Activated naive CD8-positive, alpha-beta T cell treated with anti-CD3 and anti-CD28 coated beads for 36 hours (primary cell): ENCODE measurements around the gene GET4. TPM values are rescaled to one million over a fixed set of nuclear protein-coding genes. Genes with fewer than 3 reads are reported as not detected.
"Not testable (repeated sequence)": the region's sequence is repeated elsewhere in the genome, so short reads cannot be mapped to it uniquely, and the experiment has no call there.

Experiments used
- DNase-seq: peaks from one replicate; pipeline ENCODE4 v3.0.0; 2021
- H3K27ac Mint-ChIP-seq: one replicate; pipeline ENCODE4 v1.8.0; 2022; ENCODE audit warnings: mild to moderate bottlenecking, moderate library complexity, mixed read lengths
- H3K27me3 Mint-ChIP-seq: one replicate; pipeline ENCODE4 v1.8.0; 2022; ENCODE audit warnings: mild to moderate bottlenecking, mixed read lengths
- H3K36me3 Mint-ChIP-seq: one replicate; pipeline ENCODE4 v1.8.0; 2021; ENCODE audit warnings: mild to moderate bottlenecking, mixed read lengths
- H3K4me1 Mint-ChIP-seq: one replicate; pipeline ENCODE4 v1.8.0; 2021; ENCODE audit warnings: mixed read lengths
- H3K4me3 Mint-ChIP-seq: one replicate; pipeline ENCODE4 v1.8.0; 2022; ENCODE audit warnings: mild to moderate bottlenecking, moderate library complexity, mixed read lengths
- H3K9me3 Mint-ChIP-seq: one replicate; pipeline ENCODE4 v1.8.0; 2022; ENCODE audit warnings: mixed read lengths
- total RNA-seq, 2 experiments: library from RNA; stranded (reverse); gene quantifications; one replicate each; pipeline ENCODE4 v1.2.3, GENCODE V29; 2021

GET4 gene
- total RNA-seq, 2 experiments from 2014 or later, result 35.2 to 39.6 TPM

- no peak for DNase-seq
- Mint-ChIP-seq H3K9me3 (no peaks in the 10 kb centered on the region), H3K27ac (no peak overlapping the region), H3K4me1 (peaks cover 17% of the 10 kb centered on the region), H3K36me3 (peaks cover 21% of the 10 kb centered on the region), H3K4me3 (no peak overlapping the region), H3K27me3 (no peaks in the 10 kb centered on the region)
Measured at GRCh38 chr7:916291-916941, 40.1 kb downstream of the GET4 start.

- H3K4me1 Mint-ChIP-seq, result peaks cover 24% of the 10 kb centered on the region
- DNase-seq, result no peak
- H3K4me3 Mint-ChIP-seq, result no peak overlapping the region
- H3K36me3 Mint-ChIP-seq, result peaks cover 22% of the 10 kb centered on the region
- no peak overlapping the region for H3K27ac Mint-ChIP-seq
- H3K9me3 Mint-ChIP-seq, result no peaks in the 10 kb centered on the region
- H3K27me3 Mint-ChIP-seq, result no peaks in the 10 kb centered on the region
Measured at GRCh38 chr7:917255-918117, 41.1 kb downstream of the GET4 start.

GRCh38 chr7:918118-918425 is 41.7 kb downstream of the GET4 start:
- peaks cover 23% of the 10 kb centered on the region for H3K36me3 Mint-ChIP-seq
- H3K27me3 Mint-ChIP-seq, result no peaks in the 10 kb centered on the region
- DNase-seq, result no peak
- no peak overlapping the region for H3K27ac Mint-ChIP-seq
- H3K4me1 Mint-ChIP-seq, result peaks cover 28% of the 10 kb centered on the region
- no peaks in the 10 kb centered on the region for H3K9me3 Mint-ChIP-seq
- H3K4me3 Mint-ChIP-seq, result no peak overlapping the region

GRCh38 chr7:918441-919113 is 42.2 kb downstream of the GET4 start:
- Mint-ChIP-seq H3K4me3 (no peak overlapping the region), H3K36me3 (peaks cover 21% of the 10 kb centered on the region), H3K9me3 (no peaks in the 10 kb centered on the region), H3K4me1 (peaks cover 28% of the 10 kb centered on the region), H3K27me3 (no peaks in the 10 kb centered on the region), H3K27ac (no peak overlapping the region)
- DNase-seq, result no peak

GRCh38 chr7:919114-919442 is 42.7 kb downstream of the GET4 start:
- H3K9me3 Mint-ChIP-seq, result no peaks in the 10 kb centered on the region
- H3K4me1 Mint-ChIP-seq, result peaks cover 28% of the 10 kb centered on the region
- no peak overlapping the region for H3K27ac Mint-ChIP-seq
- peaks cover 21% of the 10 kb centered on the region for H3K36me3 Mint-ChIP-seq
- H3K4me3 Mint-ChIP-seq, result no peak overlapping the region
- H3K27me3 Mint-ChIP-seq, result no peaks in the 10 kb centered on the region
- DNase-seq, result no peak

GRCh38 chr7:919924-920341 is 43.6 kb downstream of the GET4 start:
- H3K9me3 Mint-ChIP-seq, result no peaks in the 10 kb centered on the region
- no peak overlapping the region for H3K4me3 Mint-ChIP-seq
- no peak overlapping the region for H3K27ac Mint-ChIP-seq
- no peak for DNase-seq
- peaks cover 33% of the 10 kb centered on the region for H3K4me1 Mint-ChIP-seq
- no peaks in the 10 kb centered on the region for H3K27me3 Mint-ChIP-seq
- peaks cover 23% of the 10 kb centered on the region for H3K36me3 Mint-ChIP-seq

GRCh38 chr7:920351-921070 is 44.2 kb downstream of the GET4 start:
- H3K4me1 Mint-ChIP-seq, result peaks cover 34% of the 10 kb centered on the region
- H3K27ac Mint-ChIP-seq, result peak overlapping the region; percentile 98
- H3K36me3 Mint-ChIP-seq, result peaks cover 24% of the 10 kb centered on the region
- peak overlapping the region; percentile 48 for H3K4me3 Mint-ChIP-seq
- H3K27me3 Mint-ChIP-seq, result no peaks in the 10 kb centered on the region
- no peak for DNase-seq
- no peaks in the 10 kb centered on the region for H3K9me3 Mint-ChIP-seq

- Mint-ChIP-seq H3K27ac (peak overlapping the region; percentile 98), H3K4me1 (peaks cover 38% of the 10 kb centered on the region), H3K4me3 (peak overlapping the region; percentile 48), H3K9me3 (no peaks in the 10 kb centered on the region), H3K36me3 (peaks cover 24% of the 10 kb centered on the region), H3K27me3 (no peaks in the 10 kb centered on the region)
- DNase-seq, result no peak
Measured at GRCh38 chr7:921071-921461, 44.7 kb downstream of the GET4 start.

- Mint-ChIP-seq H3K27ac (peak overlapping the region; percentile 98), H3K4me3 (peak overlapping the region; percentile 83), H3K4me1 (peaks cover 37% of the 10 kb centered on the region), H3K36me3 (peaks cover 24% of the 10 kb centered on the region), H3K9me3 (no peaks in the 10 kb centered on the region), H3K27me3 (no peaks in the 10 kb centered on the region)
- DNase-seq, result peak; percentile 18
Measured at GRCh38 chr7:921581-922333, 45.4 kb downstream of the GET4 start.

- Mint-ChIP-seq H3K27me3 (no peaks in the 10 kb centered on the region), H3K4me3 (peak overlapping the region; percentile 83), H3K9me3 (no peaks in the 10 kb centered on the region), H3K36me3 (peaks cover 28% of the 10 kb centered on the region), H3K4me1 (peaks cover 41% of the 10 kb centered on the region), H3K27ac (peak overlapping the region; percentile 98)
- DNase-seq, result peak; percentile 51
Measured at GRCh38 chr7:922334-923107, 46.2 kb downstream of the GET4 start.

- peaks cover 43% of the 10 kb centered on the region for H3K4me1 Mint-ChIP-seq
- H3K9me3 Mint-ChIP-seq, result no peaks in the 10 kb centered on the region
- peak overlapping the region; percentile 98 for H3K27ac Mint-ChIP-seq
- peaks cover 28% of the 10 kb centered on the region for H3K36me3 Mint-ChIP-seq
- H3K4me3 Mint-ChIP-seq, result peak overlapping the region; percentile 83
- DNase-seq, result peak; percentile 93
- H3K27me3 Mint-ChIP-seq, result no peaks in the 10 kb centered on the region
Measured at GRCh38 chr7:923108-924041, 47.0 kb downstream of the GET4 start.

GRCh38 chr7:924042-924441 is 47.7 kb downstream of the GET4 start:
- DNase-seq, result peak; percentile 3
- Mint-ChIP-seq H3K4me1 (peaks cover 50% of the 10 kb centered on the region), H3K4me3 (peak overlapping the region; percentile 83), H3K36me3 (peaks cover 31% of the 10 kb centered on the region)
- not testable (repeated sequence) for H3K27me3 Mint-ChIP-seq, H3K27ac Mint-ChIP-seq, H3K9me3 Mint-ChIP-seq
